OCI-LY3 (cell line): ENCODE results near the gene HBA2.
"Not testable (repeated sequence)": the region's sequence is repeated elsewhere in the genome, so short reads cannot be mapped to it uniquely, and the experiment has no call there.

Source experiments
- CTCF ChIP-seq: fragments of 200-600, 300-600 bp; sonication (generic); IDR thresholded peaks from 2 replicates; pipeline ENCODE4 v1.5.1; 2014; ENCODE audit warnings: antibody characterized with exemption, low read length, low read depth
- EZH2phosphoT487 ChIP-seq: fragments of 200-600 bp; shearing (Covaris generic); IDR thresholded peaks from 2 replicates; pipeline ENCODE4 v1.6.1; 2018; ENCODE audit warnings: antibody characterized with exemption, mixed run types, low read depth

GRCh38 chr16:170088-170507 is 2.6 kb upstream of the HBA2 start:
- not testable (repeated sequence) for TF ChIP-seq CTCF, EZH2phosphoT487
